HG02884 (cell line): ENCODE results near the gene UNC93B1.
A peak's percentile ranks its signal among the peaks of the same experiment; 100 is the strongest.

Source experiments
- ATAC-seq: cut with Tn5 transposase; IDR thresholded peaks from one replicate; pipeline ENCODE4 v1.9.1; 2021; ENCODE audit warnings: mild to moderate bottlenecking, moderate library complexity; ENCODE audit not compliant: unreplicated experiment

The UNC93B1 gene

DNA sequence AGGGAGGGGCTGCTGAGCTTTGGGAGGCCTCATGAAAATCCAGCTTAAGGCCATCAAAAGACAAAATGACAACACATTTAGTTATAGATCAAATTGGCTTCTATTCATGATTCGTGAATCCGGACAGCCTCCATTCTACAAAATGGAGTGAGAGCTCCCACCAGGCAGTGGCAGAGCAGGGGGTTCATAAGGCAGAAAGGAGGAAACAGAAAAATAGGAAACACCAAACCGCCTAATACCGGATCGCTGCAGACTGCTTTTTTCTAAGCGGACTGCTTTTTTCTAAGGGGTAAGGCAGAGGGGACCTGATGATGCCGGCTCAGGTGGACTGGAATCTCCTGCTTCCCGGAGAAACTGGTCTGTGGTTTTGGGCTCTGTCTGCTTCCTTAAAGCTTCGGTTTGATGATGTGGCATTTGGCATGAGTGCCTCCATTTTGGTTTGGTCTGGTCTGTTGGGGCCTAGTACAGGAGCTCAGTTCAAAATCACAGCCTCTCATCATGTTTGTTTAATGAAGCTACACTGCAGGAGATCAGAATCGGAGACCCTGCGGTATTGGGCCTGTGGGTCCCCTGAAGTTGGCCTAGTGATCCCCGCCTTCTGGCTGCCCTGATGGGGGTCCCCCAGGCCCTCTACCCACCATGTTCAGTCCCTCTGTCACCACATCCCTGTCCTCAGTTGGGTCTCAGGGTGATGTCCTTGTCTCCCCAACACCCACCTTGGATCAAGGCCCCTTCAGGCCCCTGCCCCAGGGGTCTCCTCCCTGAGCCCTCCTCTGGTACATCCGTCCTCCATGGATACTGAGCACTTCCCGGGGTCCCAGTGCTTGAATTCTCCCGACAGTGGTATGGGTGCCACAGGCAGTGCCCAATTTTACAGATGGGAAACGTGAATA, 7.4 kb upstream of the UNC93B1 start:
- ATAC-seq = no peak

DNA sequence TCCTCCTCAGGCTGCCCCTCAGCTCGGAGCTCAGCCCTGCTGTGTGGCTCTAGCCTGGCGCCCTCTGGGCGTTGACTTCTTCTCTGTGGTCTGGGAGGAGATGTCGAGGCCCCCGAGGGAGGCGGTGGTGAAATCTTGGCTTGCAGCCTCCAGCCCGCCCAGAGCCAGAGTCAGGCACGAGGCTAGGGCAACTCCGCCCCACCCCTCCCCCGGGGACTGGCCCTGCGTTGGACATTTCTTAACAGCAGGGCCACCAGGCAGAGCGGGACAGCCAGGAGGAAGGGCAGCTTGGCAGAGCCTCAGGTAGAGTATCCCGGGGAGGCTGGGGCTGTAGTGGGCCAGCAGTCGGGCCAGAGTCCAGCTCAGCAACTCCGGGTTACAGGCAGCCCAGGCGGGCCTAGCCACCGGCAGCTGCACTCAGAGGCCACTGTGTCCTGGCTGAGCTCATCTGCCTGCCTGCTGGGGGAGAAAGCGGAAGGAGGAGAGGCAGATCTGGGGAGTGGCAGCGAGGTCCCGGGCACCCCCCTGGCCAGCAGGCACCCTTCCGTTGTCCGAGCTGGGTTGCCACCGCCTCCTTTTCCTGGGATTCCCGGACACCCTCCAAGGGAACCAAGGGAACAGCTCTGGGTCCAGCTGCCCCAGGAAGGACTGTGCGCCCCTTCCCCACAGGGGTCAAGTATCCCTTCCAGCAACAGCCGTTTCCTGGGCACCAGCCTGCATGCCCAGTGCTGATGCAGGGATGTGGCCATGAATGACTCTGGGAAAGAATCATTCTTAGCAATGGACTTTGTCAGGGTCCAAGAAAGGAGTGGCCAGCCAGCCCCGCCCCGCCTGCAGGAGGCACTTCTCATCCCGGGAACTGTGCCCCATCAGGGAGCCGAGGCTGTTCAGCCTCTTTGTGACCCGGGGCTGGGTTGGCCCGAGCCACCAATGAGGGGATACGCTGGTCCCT, 6.5 kb upstream of the UNC93B1 start, which contains the start of gene ALDH3B1:
Gene ALDH3B1, plus strand, starts transcription at position 238 of the 952 bp plus-strand sequence. CDS start 4,971 bp downstream, outside the sequence.
- no peak for ATAC-seq

DNA sequence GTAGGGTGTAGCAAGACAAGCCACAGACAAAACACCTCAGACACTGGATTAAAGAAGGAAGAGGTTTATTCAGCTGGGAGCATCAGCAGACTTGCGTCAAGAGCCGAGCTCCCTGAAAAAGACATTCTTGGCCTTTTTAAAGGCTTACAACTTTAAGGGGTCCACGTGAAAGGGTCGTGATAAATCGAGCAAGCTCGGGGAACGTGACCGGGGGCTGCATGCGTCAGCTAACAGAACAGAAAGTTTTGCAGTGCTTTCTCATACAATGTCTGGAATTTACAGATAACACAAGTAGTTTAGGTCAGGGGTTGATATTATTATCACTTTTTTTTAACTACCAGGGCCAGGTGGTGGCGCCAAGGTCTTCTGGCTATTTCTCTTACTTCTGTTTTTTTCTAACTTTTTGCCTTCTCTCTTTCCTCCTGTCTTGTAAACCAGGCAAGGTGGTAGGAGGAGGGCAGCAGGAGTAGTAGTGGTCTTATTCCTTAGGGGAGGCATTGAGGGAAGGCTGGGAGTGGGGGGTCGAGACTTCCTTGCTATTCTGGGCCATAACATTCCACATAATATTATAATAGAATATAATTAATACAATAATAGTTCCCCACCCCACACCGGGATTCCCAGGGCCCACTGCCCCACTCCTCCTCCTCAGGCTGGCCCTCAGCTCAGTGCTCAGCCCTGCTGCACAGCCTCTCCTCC, 5.6 kb upstream of the UNC93B1 start:
- ATAC-seq = no peak

DNA sequence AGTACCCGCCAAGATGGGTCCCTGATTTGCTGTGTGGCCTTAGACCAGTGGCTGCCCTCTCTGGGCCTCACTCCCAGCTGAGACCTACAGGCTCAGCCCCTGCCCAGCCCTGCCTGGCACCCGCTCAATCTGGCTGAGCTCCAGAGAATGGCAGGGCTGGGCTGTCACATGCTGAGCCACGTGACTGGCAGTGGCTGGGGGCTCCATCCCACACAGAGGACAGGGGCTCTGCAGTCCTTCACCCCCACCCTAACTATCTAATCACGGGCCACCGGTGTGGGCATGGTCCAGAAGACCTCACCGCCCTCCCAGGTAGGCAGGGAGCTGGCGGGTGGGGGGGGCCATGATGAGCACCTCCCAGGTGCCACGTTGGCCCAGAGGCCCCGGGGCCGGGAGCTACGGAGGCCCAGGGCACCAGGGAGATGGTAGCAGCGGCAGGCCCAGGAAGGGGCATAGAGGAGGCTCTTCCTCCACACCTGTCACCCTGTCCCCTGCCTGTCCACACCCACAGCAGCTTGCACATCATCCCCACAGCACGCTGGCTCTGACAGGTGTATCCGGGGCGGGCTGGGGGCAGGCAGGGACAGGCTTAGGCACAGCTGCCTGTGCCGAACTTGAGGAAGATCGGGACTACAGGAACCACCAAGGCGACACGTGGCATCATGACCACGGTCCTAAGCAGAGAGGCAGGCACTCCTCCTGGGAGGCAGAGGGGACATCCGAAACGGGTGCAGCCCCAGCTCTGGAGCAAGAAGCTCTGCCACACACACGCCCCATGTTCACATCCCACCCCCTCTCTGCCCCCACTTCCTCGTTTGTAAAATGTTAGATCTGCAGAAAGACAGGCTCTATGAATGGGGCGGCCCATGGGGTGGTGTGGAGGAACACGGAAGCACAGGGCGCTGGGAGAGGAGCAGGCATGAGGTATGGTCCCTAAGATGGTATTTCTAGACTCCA, 4.8 kb upstream of the UNC93B1 start:
- no peak for ATAC-seq

DNA sequence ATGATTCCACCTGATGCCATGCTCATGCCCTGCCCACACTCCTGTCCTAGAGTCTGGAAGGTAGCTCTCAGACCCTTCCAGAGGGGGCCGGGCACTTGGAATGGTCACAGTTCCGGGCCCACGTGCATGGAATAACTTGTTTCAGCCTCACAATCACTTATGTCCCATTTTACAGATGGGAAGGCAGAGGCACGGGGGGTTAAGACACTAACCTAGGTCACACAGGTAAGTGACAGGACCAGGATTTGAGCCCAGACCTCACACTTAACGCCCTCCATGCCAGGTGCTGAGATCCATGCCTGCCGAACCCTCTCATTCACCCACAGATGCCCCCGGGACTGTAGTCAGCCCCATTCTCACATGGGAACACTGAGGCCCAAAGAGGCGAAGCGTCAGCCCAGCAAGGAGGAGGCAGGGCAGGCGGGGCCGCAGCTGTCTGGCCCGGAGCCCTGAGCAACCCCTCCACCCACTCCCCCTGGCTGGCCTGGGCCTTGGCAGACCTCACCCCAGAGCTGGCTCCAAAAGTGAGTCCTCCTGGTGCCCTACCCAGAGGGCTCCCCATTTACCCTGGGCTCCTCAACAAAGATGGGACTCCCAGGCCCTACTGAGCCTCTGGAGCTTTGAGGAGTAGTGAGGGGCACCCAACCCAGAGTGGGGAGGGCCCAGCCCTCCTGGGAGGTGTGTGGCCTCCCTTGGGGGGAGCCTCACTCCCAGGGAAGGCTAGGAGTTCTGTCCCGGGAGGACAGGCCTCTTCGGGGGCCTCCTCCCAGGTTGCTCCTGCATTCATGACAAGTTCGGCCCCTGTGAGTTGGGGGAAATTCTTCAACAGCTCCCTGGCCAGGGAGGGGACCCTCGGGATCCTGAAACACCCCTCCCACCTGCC, 3.8 kb upstream of the UNC93B1 start:
- no peak for ATAC-seq

DNA sequence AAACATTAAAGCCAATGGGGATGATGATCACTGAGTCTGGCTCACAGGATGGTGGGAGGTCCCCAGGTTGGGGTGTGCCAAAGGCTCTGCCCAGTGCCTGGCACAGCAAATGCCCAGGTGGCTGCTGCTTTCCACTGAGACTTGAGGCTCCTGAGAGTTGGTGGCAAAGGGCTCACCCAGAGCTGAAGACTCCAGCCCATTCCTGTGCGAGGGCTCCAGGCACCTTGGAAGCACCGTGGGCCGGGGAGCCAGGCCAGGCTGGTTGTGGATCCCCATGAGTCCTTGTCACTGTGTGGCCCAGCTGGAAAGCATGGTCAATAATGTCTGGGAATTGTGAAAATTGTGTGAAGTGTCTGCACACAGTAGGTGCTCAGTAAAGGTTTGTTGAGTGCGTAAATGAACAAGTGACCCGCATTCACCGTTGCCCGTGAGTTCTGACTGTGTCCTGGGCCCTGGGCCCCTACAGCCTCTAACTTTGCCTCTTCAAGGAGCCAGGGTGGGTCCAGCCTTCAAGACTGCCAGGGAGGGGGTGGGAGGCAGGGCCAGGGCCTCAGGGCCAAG, 2.8 kb upstream of the UNC93B1 start:
- ATAC-seq = no peak

DNA sequence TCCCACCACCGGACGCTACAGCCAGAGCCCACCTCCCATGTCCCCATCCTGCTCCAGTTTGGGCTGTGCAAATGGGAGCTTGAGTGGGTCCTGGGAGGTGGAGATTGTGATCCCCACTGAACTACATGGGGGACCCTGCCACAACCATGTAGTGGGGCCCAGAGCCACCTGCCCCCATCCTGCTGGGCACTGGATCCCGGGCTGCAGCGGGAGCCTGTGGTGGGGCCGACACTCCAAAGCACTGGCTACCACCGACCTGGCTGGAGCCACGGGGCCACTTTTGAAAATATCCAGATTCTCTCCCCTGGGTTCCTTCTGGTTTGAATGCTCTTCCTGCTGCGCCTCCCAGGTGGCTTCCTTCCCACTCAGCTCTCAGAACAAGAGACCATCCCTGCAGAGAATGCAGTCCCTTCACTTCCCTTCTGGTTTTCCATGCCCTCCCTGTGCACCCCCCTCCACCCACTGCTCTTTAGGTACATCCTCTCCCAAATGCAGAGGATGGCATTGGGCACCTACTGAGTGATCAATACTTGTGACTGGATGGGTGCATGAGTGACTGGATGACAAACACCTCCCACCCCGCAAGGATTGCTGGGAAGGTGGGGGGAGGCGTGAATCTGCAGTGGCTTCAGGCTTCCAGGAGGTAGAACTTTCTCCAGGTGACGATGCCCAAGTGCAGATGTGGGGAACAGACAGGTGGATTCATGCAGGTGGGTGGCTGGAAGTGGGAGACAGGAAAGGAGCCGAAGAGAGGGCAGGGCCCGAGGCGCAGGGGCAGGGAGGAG, 846 bp upstream of the UNC93B1 start:
- no peak for ATAC-seq

DNA sequence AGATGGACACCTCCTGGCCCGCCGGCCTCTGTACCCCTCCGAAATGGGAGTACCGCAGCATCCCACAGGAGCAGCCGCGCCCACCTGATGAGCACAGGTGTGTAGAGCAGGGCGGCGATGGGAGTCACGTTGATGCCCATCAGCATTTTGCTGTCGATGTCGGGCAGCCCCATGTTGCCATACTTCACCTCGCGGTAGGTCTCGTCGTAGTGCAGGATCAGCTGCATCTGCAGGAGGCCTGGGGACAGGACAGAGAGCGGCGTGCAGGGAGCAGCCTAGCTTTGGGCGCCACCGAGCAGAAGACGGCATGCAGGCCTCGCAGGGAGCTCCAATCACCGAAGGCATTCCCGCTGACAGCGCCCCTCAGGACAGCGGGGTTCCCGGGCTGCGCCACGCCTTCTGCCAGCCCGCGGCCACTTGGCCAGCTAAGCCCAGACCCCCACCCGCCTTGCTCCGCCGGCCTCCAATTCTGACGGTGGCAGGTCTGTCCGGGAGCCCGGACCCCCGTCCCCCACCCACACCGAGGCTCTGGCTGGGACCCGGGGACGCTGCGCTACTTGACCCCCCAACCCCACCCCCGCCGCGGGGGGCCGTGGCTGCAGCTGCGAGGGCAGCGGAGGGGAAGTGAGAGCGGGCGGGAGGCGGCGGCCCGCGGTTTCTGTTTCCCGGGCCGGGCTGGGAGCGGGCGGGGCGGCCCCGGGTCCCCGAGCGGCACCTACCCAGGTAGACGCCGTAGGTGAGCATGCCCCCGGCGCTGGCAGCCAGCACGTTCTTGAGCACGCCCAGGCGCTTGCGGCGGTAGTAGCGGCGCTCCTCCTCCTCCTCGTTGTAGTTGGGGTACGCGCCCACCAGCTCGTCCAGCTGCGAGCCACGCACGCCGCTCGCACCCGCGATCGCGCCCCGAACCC, 705 bp downstream of the UNC93B1 start:
- ATAC-seq = peak; percentile 33

DNA sequence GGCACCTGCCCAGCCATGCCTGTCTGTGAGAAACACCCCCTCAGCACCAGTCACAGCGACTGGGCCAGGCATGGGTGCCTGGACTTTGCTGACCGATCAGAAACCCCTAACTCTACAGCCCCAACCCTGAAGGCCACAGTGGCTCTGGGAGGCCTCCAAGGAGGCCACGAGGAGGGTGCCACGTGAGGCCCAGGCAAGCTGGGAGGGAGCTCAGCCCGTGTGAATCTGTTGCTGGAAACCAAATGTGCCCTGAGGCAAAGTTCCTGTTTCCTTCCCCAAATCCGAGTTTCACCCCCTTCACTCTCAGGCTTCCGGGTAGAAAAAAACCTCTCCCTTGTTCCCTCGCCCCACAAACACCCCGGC, 1.3 kb downstream of the UNC93B1 start:
- peak; percentile 18 for ATAC-seq

DNA sequence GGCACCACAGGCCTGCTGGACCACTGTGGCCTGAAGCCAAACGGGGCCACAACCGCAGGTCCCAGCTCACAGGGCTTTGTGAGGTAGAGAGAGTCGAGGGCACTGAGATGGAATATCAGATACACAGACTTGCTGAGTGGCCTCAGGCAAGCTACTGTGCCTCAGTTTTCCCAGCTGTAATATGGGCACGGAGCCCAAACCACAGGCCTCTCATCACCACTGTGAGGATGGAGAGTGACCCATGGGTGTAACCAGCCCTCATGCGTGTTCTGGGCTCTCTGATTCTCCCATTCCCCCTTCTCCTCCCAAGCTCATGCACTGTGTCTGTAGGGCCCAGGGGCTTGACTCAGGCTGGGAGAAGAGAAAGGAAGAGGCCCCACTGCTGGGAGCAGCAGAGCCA, 4.2 kb downstream of the UNC93B1 start:
- ATAC-seq = no peak

DNA sequence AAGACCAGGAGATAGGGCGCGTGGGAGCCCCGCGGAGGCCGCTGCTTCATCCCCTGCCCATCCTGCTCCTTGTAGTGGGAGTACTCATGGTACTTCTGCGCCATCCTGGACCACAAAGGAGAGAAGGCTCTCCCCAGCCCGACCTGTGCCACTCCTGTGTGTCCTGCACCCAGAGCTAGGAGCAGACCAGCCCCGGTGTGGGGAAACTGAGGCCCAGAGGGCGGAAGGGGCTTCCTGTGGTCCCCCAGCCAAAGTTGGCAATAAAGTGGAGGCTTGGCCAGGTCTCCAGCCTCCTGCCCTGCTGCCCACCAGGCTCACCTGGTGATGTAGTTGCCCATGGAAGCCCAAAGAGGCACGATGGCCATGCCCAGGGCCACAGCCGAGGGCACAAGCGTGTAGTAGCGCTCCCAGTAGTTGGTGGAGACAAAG, 4.7 kb downstream of the UNC93B1 start:
- no peak for ATAC-seq

DNA sequence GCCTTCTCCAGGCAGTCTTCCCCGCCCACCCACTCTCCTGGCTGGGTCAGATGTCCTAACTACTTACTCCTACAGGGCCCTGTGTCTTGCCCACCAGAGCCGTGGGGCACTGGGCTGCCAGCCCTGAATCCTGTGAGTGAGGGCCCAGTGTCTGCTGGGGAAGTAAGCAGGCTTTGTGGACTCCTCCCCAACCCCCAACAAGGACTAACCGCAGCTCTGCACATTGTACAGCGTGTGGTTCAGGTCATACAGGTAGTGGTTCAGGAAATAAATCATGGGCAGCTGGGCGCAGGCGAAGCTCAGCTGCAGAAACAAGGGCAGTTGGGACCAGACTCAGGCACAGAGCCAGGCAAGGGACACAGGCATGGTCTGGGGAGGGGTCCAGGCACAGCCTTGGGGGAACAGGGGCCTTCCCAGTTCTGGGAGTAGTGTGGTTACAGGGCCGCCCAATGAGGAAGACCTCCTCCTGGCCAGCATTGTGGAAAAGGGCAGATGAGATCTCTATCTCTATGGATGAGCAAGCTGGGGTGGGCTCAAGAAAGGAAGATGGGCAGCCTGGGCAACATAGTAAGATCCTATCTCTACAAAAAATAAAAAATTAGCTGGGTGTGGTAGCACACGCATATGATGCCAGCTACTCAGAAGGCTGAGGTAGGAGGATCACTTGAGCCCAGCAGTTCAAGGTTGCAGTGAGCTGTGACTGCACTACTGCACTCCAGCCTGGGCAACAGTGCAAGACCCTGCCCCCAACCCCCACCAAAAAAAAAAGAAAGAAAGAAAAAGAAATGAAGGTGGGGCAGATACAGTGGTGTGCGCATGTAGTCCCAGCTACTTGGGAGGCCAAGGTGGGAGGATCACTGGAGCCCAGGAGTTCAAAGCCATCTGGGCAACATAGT, 5.5 kb downstream of the UNC93B1 start:
- no peak for ATAC-seq

DNA sequence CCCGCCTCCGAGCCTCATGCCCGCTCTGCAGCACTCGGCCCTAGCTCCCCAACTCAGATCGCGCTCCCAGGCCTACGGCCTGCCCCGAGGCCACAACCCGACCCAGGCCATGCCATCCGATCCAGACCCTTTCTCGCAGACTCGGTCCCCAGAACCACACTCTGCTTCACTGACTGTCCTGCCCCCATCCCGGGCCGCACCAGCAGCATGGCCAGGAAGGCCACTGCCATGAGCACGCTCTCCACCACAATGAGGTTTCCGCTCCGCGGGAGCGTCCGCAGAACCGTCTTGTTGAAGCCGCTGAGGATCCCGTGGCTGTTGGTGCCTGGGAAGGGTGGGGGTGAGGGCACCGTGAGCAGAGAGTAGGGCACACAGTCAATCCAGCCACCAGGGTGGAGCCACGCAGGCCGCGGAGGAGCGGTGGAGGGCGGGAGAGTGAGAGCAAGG, 6.4 kb downstream of the UNC93B1 start:
- no peak for ATAC-seq

DNA sequence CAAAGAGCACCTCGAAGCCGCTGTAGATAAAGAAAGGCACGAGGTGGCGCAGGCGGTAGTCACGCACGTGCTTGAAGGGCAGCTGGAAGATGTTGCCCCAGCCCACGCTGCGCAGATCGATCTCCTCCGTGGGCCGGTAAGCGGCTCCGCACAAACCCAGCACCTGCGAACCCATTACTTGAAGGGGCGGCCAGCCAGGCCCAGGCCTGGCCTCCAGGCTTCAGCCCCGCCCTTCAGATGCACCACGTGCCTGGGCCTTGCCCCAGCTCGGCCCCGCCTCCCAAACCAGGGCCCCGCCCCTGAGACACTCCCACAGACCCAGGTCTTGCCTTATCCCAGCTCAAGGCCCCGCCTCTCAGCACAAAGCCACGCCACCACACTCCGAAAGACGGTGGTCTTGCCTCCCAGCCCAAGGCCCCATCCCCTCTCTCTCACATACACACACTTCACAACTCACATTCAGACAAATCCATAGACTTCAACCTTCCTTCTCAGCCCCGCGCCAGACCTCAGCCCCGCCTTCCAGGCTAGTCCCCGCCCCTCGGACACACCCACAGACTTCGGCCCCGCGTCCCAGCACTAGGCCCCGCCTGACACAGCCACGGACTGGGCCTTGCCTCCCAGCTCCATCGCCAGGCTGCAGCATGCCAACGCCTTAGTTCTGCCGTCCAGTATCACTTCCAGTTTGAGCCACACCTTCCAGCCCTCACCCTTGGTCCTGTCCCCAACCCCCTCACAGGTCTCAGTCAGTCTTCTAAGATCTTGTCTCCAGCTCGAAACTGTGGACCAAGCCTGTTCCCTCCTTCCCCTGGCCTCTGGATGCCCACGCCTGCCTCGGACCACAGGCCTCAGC, 7.0 kb downstream of the UNC93B1 start:
- no peak for ATAC-seq

DNA sequence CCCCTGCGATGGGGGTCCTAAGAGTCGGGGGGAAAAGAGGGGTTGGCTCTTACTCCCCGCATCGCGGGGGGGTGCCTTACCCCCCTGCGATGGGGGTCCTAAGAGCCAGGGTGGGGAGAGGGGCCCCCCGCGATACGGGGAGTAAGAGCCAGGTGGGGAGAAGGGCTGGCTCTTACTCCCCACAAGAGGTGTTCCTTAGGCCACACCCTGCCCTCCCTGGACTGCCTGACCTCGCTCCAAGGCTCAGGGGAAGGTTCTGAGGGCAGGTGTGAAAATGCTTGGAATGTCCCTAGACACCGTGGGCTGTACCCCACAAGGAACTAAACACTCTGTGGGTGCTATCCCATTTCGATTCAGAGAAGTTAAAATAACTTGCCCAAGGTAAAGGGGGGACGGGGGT, 7.8 kb downstream of the UNC93B1 start:
- no peak for ATAC-seq
